Amniotic epithelial cell (primary cell): ENCODE results near the gene RIC8A.

Source experiments
- DNase-seq: peaks from one replicate; pipeline ENCODE4 v3.0.0-alpha.2; 2010; ENCODE audit warnings: low read depth

RIC8A gene

DNA sequence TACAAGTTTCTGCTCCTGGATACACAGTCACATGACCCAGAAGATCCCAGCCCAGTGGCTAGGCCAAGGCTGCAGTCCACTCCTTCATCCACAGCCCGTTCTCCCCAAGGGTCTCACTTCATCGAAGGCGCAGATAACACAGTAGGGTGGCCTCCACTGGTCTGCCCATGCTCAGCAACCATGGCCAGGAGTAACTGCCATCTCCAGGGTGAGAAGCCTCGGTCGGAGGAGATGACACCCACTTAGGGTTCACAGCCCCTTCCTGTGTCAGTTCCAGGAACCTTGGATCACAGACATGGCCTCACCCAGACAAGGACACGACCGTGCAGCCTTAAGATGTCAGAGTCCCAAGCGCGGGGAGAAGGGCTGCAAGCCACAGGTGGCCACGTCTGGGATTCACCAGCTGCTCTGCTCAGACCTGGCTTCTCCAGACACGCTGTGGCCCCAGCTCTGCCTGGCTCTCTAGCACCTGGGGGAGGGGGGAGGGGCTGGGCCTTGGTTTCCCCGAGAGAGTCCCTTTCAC lies 2.9 kb upstream of the RIC8A start:
- no peak for DNase-seq

DNA sequence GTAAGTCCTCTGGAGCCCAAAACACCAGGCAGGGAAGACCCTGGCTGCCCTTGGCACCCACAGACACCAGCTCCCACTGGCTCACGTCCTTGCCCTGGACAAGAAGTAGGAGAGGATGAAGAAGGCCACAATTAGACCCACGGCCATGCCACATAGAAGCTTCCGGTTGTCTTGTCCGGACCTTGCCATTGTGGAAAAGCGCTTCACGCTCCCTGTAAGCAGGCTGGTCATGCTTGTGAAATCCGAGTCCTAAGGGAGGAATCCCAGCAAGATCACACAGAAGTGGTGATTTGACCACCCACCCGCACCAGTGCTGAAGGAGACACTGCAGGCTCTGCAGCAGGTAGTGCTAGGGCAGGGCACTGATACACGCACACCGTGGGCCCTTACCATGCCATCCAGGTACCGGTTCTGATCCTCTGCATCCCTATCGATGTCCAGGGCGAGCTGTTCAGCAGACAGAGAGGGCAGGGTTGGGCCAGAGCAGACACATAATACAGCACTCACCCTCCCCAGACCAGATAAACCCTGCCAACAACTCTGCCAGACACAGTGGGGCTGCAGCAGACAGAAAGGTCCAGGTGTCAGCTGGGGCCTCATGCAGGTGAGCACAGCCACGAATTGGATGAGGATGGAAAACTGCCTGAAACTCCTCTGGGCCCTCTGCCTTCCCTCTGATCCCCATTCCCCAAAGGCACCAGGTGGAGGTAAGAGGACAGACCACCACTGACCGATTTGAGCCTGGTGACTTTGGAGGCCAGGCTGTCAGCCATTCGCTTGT lies 2.1 kb upstream of the RIC8A start:
- DNase-seq, result no peak

DNA sequence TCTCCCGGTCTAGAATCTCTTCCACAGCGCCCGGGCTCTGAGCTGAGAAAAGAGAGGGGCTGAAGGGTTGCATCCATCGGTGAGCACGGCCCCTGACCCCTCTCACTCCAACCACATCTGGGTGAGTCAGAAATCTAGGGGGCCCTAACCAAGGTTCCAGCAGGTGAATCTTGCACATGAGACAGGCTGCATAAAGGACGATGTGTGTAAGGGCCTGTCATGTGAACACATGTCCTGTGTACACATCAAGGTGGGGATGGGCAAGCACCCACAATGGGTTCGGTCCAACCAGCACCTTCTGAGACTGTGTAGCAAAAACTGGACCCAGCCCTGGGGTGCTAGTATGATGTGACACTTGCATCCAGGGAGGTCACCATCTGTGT lies 1.5 kb upstream of the RIC8A start:
- no peak for DNase-seq

DNA sequence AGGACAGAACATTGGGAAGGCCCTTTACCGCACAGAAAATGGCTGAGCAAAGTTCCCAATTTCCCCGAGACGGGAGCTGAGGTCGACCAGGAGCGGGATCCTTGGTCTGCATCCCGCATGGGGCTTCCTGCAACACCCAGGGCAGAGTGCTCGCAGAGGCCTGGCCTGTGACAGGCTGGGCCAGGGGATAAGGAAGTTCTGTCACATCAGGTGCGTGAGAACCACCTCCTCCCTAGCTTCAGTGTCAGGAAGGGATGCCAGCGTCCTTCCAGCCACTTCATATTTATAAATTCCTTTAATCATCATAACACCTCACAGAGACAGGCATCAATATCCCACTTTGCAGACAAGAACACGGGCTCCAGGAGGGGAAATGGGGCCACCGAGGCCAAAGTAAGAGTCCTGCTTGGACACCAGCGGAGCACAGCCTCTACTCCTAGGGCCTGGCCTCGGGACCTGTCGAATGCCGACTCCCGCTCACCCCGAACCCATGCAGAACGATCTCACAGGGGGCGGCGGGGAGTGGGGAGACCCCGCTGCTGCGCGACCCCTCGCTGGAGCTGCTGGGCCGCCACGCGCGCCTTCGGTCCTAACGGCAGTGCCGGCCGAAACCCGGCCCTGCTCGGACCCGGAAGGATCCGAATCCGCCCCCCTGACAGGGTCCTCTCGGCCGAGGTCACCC lies 841 bp upstream of the RIC8A start:
- no peak for DNase-seq

DNA sequence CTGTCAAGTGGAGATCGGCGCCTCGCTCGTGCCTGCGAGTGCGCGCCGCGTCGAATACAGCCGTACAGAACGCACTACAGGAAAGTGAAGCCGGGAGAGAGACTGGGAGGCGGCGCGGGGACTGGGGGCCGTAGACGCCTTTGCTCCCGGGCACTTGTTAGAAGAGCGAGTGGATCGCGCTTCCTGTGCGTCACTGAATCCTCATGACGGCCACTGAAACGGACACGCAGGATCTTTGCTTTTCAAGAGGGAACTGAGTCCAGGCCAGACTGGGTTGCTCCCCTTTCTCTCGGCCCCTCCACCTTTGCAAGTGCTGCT lies 314 bp downstream of the RIC8A start:
- peak; percentile 41 for DNase-seq

DNA sequence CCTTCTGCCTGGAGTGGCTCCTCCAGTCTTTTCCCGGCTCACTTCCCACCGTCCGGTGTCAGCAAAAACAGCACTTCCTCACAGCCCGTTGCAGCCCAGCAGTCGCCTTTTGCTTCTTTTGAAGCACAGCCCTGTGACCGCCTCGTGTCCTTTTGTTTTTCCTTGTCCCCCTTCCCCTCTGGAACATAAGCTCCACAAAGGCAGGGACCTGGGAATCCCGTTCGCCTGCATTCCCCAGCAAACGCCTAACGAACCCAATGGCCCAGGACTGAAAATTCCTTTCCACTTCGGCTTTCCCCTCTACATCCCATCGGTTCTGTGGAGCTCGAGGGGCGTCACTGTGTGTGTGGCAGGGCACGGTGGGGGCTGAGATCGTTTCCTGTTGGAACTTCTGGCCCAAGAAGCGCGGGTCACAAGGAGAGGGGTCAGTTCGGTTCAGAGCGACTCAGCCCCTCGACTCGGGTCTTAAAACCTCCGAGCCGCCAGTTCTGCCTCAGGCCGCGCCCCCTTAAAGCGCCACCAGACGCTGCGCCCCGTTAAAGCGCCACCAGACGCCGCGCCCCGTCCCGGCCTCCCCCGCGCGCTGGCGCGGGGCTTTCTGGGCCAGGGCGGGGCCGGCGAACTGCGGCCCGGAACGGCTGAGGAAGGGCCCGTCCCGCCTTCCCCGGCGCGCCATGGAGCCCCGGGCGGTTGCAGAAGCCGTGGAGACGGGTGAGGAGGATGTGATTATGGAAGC lies 841 bp downstream of the RIC8A start:
- DNase-seq, result peak; percentile 49

DNA sequence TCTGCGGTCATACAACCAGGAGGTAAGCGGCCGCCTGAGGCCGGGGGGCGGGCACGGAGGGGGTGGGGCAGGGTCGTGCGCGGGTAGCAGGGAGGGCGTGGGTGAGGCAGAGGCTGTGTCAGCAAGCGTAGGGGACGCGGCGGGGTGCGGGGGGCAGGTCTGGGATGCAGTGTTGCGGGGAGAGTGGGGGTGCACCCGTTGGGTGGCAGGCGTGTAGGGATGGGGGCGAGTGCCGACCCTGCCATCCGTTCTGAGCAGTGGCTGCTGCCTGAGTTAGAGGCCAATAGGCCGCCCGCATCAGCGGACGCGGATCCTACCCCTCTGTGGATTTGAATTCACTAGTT lies 1.4 kb downstream of the RIC8A start:
- no peak for DNase-seq

DNA sequence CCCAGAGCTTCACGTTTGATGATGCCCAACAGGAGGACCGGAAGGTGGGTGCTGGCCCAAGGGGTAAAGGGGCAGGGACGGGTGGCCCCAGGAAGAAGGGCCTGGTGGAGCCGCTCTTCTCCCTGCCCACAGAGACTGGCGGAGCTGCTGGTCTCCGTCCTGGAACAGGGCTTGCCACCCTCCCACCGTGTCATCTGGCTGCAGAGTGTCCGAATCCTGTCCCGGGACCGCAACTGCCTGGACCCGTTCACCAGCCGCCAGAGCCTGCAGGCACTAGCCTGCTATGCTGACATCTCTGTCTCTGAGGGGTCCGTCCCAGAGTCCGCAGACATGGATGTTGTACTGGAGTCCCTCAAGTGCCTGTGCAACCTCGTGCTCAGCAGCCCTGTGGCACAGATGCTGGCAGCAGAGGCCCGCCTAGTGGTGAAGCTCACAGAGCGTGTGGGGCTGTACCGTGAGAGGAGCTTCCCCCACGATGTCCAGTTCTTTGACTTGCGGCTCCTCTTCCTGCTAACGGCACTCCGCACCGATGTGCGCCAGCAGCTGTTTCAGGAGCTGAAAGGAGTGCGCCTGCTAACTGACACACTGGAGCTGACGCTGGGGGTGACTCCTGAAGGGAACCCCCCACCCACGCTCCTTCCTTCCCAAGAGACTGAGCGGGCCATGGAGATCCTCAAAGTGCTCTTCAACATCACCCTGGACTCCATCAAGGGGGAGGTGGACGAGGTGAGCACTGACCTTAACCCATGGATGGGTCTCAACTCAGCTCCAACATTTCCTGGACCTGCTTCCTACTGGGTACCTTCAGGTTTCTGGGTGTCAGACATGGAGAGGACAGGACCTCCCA lies 2.0 kb downstream of the RIC8A start:
- DNase-seq, result no peak

DNA sequence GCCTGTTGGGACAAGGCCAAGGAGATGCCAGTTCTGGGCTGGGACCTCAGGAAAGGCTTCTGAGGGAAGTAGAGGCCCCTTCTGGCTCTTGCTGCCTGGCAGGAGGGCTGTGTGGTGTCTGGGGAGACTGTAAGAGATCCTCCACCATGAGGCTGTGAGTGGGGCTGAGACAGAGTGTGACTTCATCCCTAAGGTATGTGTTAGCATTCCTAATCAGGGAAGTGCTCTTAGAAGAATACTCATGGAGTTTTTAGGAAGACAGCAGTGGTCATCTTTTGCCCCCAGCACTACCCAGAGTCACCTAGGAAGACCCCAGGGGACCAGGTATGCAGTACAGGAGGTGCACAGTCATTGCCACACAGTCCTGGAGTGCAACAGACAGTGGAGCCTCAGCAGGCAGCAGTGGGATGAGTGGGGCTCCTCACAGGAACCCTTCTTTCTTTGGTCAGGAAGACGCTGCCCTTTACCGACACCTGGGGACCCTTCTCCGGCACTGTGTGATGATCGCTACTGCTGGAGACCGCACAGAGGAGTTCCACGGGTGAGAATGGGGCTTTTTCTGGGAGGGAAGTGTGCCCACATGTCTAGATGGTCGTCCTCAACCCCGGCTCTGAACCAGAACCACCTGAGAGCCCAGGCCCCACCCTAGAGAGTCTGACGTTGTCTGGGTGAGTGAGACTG lies 2.8 kb downstream of the RIC8A start:
- peak; percentile 80 for DNase-seq

DNA sequence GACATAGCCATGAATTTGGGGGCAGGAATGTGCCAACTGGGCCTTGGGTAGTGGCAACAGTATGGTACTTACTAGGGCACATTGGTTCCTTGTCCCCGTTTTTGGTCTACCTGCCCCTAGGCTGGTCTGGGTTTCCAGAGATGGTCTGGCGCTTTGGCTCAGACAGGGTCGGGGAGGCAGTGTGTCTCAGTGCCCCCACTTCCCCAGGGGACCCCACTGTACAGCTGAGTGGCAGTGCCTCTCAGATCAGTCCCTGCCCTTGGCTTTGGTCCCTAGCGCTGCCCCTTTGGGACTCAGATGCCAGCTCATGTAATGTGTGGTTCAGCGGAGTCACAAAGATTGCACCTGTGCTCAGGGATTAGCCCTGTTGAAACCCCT lies 3.3 kb downstream of the RIC8A start:
- DNase-seq, result no peak

DNA sequence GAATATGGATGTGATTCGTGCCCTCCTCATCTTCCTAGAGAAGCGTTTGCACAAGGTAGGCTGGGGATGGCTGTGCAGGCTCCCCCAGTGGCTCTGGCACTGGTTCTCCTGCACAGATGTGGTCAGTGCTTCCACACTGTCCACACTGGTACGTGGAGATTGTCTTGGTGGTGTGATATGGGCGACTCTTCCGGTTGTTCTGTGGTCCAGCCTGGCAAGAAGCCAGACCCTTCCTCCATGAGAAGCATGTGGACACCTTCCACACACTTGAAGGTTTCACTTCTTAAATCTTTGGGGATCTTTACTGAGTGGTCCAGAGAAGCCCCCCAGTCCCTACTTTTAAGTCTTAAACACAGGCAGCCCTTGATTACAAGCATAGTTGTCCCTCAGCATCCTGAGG lies 3.8 kb downstream of the RIC8A start:
- DNase-seq, result no peak

DNA sequence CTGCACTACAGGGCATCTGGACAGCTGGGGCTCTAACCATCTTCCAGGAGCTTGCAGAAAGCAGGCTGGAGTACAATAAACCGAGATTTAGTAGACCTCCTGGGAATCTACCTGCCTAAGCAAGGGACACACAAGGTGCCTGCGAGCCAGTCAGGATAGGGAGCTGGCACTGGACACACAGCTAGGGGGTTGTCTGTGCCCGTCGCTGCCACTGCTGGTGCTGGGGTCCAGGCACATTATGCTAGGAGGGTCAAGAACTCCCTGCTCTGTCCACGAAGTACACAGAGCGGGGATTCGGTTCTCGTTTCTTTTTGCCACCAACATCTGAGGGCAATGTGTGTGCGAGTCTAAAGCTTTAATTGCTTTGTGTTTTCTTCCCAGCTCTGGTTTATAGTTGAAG lies 4.2 kb downstream of the RIC8A start:
- no peak for DNase-seq

DNA sequence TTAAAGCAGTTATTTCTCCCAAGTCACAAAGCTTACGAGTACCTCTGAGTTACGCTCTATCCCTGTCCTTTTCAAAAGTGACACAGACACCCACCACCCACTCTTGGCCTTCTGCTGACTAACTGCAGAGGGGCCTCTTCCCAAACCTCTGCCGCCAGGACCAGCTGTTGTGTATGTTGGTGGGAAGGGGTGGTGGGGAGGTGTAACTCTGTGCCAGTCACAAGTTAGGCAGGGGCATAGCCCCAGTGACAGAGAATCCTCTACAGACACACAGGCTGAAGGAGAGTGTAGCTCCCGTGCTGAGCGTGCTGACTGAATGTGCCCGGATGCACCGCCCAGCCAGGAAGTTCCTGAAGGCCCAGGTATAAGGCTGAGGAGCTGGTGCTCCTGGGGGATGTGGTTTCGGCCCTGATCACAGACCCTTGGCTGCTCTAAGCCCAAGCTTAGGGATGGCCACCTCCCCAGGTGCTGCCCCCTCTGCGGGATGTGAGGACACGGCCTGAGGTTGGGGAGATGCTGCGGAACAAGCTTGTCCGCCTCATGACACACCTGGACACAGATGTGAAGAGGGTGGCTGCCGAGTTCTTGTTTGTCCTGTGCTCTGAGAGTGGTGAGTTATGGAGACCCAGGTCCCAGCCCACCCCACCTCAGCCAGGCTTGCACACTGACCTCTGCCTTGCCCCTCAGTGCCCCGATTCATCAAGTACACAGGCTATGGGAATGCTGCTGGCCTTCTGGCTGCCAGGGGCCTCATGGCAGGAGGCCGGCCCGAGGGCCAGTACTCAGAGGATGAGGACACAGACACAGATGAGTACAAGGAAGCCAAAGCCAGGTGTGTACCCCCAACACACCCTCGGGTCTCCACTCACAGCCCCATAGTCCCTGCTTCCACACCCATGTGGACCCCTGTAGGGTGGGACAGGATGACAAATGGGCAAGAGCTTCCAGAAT lies 4.9 kb downstream of the RIC8A start:
- DNase-seq, result no peak

DNA sequence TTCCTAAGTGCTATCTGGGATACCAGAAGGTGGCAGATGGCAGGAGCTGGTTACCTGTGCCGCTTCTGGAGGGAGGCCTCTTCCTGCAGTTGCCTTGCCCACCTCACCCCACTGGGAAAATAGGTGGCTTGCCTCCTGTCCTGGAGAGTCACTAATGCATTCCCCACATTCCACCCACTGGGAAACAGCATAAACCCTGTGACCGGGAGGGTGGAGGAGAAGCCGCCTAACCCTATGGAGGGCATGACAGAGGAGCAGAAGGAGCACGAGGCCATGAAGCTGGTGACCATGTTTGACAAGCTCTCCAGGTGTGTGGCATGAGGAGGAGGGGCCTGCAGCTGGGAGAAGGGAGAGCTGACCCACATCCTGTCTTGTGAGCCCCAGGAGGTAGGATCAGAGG lies 5.6 kb downstream of the RIC8A start:
- no peak for DNase-seq

DNA sequence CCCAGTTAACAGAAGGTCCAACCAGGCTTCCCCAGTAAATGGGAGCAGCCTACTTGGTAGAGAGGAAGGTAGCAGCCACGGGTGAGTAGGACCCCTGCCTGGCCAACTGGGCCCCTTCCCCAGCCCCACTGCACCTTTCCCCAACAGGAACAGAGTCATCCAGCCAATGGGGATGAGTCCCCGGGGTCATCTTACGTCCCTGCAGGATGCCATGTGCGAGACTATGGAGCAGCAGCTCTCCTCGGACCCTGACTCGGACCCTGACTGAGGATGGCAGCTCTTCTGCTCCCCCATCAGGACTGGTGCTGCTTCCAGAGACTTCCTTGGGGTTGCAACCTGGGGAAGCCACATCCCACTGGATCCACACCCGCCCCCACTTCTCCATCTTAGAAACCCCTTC lies 6.6 kb downstream of the RIC8A start:
- DNase-seq, result no peak

DNA sequence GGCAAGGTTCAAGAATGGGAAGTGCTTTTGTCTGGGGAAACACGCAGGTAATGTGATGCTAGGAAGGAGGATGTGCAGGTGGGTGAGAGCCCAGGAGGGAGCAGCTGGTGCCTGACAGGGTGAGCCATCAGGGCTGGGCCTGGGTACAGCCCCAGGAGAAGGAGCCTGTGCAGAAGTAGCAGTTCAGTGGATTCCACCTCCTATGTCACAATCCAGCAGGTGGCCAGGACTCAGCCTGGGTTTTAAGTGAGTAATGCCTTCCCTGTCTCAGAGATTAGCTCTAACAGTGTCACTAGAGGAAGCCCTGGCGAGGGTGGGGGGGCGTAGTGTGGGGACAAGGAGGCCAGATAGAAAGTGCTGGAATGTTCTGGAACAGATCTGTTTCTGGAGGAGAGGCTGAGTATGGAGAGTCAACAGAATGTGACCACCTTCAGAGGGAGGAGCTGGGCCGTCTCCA lies 8.1 kb downstream of the RIC8A start:
- DNase-seq, result no peak

DNA sequence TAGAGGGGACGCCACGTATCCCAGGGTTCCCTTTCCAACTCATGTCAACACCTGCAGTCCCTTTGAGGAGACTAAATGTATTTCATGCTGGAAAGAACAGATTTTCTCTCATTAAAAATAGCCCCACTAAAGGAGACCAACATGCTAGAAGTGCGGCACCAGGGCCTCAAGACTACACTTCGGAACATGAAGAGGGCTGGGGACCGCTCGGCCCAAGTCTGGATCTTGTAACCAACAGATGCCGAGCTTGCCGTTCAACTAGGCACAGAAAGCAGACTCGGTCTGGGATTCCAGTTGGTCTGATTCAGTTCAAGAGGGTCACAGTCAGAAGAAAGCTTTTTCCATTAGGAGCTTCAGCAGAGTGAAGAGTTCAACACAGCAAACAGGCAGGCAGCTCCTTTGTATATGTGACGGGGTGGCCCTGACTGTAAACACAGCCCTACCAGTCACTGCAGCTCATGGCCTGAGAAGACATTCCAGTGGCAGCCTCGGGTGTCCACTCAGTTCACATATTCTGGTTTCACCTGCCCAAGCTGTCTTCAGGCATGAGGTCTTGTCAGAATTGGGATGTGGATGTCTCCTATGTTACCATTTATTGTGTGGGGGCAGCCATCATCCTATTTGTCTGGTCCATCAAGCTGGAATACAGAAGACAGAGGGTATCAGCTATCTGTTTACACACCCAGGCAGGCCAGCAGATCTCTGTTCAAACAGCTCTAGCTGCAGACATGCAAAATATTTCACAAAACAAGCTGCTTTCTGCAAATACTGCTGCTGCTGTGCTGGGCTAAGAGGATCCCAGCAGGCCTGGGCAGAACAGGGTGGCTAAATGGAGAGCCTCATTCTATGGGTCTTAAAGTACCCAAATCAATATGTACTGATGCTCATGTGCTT lies 8.8 kb downstream of the RIC8A start:
- DNase-seq, result no peak

DNA sequence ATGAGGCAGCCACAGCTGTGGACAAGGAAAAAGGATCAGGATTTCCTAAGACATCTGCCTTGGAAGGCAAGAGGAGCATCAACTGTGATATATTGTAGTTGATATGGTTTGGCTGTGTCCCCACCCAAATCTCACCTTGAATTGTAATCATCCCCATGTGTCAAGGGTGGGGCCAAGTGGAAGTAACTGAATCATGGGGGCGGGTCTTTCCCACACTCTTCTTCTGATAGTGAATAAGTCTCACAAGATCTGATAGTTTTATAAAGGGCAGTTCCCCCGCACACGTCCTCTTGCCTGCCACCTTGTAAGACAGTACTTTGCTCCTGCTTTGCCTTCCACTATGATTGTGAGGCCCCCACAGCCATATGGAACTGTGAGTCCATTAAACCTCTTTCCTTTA lies 10.2 kb downstream of the RIC8A start:
- no peak for DNase-seq

DNA sequence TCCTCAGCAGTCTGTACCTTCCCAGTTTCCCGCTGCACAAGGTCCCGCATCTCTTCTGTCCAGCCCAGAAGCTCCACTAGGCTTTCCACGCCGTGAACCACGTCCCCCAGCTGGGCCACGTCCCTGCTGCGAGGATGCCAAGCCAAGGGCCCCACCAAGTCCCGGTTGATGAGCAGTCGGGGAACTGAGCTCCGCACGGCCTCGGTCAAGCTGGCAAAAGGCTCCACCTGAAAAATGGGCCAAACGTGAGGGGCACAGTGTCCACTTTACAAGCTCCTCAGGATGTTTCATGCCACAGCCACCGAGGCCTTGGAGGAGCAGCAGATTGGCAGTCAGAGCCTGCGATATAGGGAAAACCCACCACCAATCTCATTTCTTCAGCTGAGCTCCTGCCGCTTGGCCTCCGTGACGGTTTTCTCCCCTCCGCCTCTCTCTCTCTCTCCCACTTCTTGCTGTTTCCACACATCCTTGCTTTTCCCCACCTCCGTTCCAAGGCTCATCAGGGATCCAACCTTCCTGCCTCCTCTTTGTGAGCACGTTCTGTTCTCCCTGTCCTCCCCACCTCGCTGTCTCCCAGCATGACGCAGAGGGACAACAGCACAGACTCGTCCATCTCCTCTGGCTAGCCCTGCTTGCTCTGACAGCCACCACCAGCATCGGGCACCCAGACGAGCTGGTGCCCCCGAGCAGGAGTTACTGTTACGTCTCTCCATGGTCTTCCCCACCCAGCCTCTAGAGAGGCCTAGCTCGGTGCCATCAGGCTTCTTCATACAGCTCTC lies 11.5 kb downstream of the RIC8A start:
- DNase-seq, result no peak
